Left ventricle myocardium superior (tissue), 1 donor: Measurements from ENCODE around the gene GLOD4. TPM values are rescaled to one million over a fixed set of nuclear protein-coding genes. Genes with fewer than 3 reads are reported as not detected.
"Not testable (repeated sequence)": the region's sequence is repeated elsewhere in the genome, so short reads cannot be mapped to it uniquely, and the experiment has no call there.

ENCODE experiments used
- ATAC-seq: fragments of 200-7000 bp; cut with Tn5 transposase; one replicate; pipeline ENCODE4 v1.9.1; 2020; ENCODE audit warnings: mild to moderate bottlenecking, moderate library complexity
- DNase-seq: peaks from one replicate; pipeline ENCODE4 v3.0.0-alpha.2; 2020
- intact Hi-C: fragments of 100-400 bp; cut with micrococcal nuclease; formaldehyde crosslinking; loops from one replicate; pipeline ENCODE4 v1.11.0; 2022
- total RNA-seq: library from RNA; stranded (reverse); fragmentation: NEBNext Ultra II Directional; extraction: Animal tissue kit (Norgen Biotek cat#: 25700); gene quantifications from one replicate; pipeline ENCODE4 v1.2.1, GENCODE V29; 2021
- donor health status: DM: no; HTN: yes; CAD: no; lungs with severe emphysema.

The GLOD4 gene
- total RNA-seq, 1 donor from 2014 or later = 29.9 TPM

DNA sequence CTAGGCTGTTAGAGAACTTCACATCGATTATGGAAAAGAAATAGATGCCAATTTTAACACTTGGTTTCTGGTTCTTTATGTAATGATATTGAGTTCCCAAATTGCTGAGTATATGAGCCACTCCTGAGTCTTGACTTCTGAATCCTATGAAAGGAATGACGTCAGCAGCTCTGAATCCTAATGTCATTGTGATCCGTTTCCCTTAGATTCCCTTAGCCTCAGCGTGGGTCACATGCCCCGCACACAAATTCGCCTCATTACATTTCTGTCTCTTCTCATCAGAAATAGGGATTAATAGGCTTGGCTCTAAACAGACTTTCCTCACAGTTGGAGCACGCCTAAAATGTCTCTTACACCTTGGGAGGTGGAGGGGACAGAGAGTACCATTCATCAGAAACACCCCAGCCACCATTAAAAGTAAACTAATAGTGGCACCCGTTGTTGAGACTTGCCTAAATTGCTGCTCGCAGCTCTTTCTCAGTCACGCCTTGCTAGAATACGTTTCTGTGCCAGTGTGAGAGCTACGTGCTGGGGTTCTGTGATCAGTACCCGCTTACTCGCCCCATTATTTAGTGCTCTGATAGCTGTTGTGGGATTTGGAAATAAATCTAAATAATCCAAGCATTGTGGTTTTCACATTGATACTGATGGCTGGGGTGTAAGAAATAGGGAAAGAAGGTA, 7.2 kb upstream of the GLOD4 start:
- DNase-seq (no peak), ATAC-seq (no peak)
- intact Hi-C loops = no loop called here

DNA sequence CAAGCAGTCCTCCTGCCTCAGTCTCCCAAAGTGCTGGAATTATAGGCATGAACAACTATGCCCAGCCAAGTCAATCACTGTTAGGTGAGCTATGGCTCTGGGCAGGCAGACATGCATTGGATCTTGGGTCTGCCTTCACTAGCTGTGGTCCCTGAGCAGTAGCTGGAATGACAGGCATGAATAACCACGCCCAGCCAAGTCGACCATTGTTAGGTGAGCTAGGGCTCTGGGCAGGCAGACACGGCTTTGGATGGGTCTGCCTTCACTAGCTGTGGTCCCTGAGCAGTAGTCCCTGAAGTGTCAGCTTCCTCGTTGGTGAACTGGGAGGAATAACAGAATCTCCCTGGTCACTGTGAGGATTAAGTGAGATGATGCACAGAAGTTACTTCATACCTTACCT, 6.5 kb upstream of the GLOD4 start:
- intact Hi-C loops = no loop called here
- DNase-seq (no peak), ATAC-seq (no peak)

DNA sequence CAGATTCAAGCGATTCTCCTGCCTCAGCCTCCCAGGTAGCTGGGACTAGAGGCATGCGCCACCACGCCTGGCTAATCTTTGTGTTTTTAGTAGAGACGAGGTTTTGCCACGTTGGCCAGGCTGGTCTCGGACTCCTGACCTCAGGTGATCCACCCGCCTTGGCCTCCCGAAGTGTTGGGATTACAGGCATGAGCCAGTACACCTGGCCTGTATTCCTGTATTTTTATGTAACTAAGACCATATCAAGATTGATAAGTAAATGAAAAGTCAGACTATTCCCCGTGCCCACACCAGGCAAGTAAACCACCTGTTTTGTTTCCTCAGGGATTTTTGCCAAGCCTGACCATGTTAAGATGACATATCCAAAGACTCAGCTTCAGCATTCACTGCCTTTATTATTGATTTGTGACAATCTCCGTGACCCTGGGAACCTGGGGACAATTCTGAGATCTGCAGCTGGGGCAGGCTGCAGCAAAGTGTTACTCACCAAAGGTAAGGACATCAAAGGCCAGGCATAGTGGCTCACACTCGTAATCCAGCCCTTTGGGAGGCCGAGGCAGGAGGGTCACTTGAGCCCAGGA, 5.7 kb upstream of the GLOD4 start:
- ATAC-seq = no peak
- no peak for DNase-seq
- intact Hi-C loops = no loop called here

DNA sequence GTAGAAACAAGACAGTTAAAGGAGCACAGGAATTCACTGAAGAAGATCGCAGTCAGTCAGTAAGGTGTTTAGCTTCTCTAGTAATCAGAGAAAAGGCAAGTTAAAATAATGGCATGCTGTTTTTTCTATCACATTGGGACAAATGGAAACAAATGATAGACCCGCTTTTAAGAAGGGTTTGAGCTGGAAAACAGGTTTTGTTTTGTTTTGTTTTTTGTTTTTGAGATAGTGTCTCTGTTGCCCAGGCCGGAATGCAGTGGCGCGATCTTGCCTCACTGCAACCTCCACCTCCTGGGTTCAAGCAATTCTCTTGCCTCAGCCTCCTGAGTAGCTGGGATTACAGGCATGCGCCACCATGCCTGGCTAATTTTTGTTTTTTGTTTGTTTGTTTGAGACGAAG, 3.8 kb upstream of the GLOD4 start:
- ATAC-seq, intact Hi-C loops, DNase-seq: not testable (repeated sequence)

DNA sequence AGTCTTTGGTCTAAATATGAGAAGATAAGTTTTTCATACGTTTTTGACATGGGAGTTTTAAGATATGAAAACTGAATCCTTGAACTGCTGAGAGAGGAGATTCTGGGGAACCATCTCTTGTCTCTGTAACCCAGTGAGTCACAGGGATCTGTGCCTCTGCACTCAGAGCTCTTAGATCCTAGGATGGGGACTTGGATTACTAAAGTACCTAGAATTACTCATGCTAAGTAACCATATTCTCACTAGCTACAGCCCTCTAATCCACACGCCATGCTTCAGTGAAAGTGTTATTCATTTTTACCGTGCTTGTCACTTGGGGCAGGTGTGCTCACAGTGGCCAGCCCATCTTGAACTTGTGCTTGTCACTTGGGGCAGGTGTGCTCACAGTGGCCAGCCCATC, 2.1 kb upstream of the GLOD4 start:
- ATAC-seq (no peak), DNase-seq (no peak)
- intact Hi-C loops = no loop called here

DNA sequence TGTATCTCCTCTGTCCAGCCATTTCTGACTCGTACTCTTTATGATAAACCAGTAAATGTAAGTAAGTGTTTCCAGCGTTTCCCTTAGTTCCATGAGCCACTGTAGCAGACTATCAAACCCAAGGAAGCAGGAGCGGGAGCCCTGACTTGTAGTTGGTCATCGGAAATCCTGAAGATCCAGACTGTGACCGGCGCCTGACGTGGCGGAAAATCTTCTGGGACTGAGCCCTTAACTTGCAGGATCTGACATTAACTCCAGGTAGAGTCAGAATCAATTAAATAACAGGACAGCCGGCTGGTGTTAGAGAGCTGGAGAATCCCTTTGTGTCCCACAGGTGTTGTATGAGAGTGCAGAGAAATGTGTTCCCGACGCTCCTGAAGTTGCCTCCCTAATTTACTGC, 4.0 kb downstream of the GLOD4 start:
- ATAC-seq (no peak), DNase-seq (no peak)
- intact Hi-C loops = no loop called here

DNA sequence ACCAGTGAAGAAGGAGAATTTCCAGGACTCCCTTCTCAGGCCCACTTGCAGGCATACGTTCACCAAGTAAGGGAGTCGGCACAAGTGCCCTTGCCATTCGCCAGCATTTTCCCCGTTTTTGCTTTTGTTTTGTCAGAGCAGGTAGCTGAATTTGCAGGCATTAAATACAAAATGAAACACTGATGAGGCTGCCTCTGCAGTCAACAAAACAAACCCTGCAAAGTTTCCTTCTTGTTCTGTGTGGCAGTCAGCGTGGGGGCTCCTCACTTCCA, 7.8 kb downstream of the GLOD4 start:
- intact Hi-C loops = no loop called here
- ATAC-seq = no peak
- no peak for DNase-seq

DNA sequence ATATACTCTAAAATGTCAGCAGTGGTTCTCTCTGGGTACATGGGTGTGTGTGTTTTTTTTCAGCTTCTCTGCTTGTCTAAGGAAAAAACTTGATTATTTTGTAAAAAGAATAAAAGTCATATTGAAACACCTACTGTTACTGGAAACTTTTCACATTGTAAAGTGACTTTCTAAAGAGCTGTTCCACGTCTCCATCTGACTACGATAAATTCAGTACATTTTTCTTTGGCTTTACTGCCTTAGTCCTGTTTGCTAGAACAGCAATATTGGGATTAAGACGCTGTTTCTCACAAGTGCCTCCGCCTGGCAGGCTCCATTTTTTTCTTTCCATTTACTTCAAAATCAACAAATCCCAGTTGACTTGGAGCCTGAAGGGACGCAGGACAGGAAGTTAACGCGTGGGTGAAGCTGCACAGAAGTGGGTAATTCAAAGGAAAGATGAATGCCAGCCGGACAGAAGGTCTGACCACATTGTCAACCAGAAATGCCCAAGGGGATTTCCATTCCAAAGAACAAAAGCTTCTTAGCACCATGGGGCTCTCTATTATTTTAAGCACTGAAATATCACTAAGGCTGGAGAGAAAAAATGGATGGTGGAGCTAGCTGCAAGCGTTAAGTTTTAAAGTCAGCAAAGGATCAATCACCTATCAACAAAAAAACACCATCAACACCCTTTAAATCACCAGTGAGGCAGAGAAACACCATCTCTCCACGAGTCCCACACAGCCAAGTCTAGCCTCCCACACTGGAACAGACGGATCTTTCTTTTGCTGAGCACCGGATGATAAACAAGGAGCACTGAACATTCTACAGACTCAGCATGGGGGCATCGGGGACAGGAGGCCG, 8.4 kb downstream of the GLOD4 start:
- intact Hi-C loops = no loop called here
- ATAC-seq (no peak), DNase-seq (no peak)

DNA sequence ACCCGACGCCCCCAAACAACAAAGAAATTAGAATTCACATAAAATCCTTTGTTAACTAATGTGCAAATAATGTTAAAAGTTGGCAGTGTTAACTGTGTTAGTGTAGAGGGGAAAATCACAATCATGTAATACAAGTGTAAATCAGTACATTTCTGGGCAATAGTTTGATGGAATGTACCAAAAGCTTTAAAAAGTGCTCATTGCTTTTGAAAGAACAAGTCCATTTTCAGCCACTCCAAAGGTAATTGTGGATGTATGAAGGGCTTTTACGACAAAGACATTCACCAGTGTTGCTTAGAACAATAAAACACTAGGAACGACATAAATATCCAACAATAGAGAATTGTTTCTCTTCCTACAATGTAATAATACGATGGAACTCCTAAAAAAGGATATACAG, 9.1 kb downstream of the GLOD4 start:
- intact Hi-C loops = no loop called here

DNA sequence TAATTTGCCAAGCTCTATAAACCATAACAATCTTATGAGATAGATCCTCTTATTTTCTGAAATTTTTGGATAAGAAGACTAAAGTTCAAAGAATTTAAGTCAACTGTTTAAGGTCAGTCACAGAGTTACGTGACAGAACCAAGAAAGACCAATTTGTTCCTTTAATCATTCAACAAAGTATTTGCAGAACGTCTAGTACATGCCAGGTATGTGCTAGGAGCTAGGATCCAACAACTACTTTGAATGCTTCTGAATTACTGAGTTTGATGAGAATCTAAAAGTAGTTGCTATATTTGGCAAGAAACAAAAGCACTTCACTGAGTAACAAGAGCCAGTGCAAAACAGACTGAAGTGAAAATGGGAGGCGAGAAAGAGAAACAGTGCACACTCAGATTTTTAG, 15.0 kb downstream of the GLOD4 start:
- DNase-seq (no peak), ATAC-seq (no peak)
- intact Hi-C loops = no loop called here

More for the DNA sequence above, 9.1 kb downstream of the GLOD4 start:
- ATAC-seq = no peak
- DNase-seq = no peak

DNA sequence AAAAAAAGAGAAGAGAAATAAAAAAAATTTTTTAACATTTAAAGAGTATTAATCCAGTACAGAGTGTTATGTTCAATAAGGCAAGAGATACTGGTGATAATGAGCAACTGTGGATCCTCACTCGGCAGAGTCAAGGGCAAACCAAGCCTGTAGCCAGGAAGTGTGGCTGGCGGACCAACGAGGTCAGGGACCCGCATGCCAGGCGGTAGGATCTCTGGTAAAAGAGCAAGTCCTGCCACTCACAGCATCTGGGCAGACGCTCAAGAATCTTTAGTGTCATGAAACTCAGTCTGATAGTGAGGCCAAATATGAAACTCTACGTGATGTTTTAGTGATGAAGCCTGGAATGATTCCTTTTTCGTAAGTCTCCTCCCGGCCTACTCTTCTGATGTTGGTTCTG, 21.7 kb downstream of the GLOD4 start:
- intact Hi-C loops = no loop called here
- ATAC-seq (peak; percentile 85), DNase-seq (peak; percentile 69)

DNA sequence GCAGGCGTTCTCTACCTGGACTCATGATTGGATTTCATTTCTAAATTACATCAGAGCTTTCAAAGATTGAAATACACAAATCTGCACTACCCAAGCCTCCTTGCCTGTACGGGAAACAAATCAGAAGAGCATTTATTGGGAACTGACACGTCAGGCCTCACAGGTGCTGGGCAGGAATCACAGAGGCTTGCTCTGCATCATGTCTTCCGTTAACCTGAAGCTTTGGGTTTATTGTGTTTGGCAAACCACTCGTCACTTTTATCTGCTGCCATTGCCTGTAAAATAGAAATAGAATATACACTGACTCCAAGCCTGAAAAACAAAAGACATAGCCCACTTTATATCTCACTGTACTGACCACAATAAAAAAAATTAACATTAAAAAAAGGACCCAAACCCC, 22.1 kb downstream of the GLOD4 start:
- no peak for ATAC-seq
- DNase-seq = no peak
- intact Hi-C loops = no loop called here

DNA sequence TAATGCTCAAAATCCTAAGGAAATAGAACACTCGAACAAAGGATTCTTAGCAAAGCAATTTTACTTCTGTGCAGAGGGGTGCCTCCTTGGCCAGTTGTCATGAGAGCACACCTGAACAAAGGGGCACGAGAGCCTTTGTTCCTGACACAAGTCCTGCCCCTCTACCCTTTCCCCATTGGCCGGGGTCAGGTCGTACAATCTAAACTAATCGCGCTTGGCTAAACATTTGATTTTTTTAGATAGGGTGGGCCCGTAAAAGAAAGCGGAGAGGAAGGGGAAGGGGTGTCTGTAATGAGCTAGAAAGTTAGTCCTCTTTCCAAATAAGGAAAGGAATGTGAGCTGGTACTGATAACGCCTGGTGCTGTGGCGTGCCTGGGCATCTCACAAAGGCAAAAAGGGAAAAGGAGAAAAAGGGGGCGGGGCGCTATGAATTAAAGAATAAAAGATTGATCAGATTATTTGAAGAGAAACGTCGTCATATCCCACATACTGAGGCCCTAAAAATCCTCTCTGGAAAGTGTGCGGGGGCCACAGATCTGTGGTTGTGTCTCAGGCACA, 26.0 kb downstream of the GLOD4 start:
- DNase-seq, intact Hi-C loops, ATAC-seq: not testable (repeated sequence)

DNA sequence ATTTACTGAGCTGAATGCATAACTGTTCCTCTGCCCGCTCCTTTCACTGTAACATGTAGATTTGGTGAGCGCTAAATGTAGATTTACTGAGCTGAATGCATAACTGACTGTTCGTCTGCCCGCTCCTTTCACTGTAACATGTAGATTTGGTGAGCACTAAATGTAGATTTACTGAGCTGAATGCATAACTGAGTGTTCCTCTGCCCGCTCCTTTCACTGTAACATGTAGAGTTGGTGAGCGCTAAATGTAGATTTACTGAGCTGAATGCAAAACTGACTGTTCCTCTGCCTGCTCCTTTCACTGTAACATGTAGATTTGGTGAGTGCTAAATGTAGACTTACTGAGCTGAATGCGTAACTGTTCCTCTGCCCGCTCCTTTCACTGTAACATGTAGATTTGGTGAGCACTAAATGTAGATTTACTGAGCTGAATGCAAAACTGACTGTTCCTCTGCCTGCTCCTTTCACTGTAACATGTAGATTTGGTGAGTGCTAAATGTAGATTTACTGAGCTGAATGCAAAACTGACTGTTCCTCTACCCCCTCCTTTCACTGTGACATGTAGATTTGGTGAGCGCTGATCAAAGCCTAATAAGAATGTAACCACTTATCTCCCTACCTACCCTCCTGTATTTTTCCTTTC, 26.6 kb downstream of the GLOD4 start:
- ATAC-seq, intact Hi-C loops, DNase-seq: not testable (repeated sequence)

DNA sequence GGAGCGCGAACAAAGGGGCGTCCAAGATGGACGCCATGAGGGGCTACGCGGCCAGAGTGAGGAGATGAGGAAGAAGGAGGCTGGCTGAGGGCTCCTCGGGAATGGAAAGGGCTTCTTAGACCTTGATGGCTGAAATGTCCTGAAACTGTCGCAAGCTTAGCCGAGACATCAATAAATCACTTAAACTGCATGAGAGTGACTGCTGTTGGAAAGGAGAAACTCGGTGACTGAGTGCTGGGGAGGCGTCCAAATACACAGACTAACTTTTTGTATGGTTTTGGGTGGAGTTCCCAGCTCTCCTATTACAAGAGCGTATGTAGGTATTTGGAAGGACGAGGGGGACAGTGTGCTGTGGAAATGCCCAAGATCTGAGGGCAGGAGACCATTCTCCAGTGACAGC, 28.7 kb downstream of the GLOD4 start:
- DNase-seq (no peak), ATAC-seq (no peak)
- intact Hi-C loops = no loop called here

DNA sequence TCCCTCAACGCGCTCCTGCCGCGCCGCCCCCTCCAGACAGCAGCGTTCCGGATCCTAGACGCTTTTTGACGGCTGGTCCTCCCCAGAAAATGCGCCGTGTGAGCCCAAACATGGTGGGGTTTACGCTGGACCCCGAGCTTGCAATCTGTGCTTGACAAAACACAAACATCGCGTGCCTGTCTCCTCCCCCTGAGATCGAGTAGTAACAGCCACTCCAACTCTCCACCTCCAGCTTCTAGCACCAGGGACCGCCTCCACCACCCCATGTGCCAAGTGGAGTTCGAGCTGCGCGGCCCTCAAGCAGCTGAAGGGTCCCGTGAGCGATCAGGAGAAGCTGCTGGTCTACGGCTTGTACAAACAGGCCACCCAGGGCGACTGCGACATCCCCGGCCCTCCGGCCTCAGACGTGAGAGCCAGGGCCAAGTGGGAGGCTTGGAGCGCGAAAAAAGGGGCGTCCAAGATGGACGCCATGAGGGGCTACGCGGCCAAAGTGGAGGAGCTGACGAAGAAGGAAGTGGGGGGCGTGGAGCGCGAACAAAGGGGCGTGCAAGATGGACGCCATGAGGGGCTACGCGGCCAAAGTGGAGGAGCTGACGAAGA, 29.4 kb downstream of the GLOD4 start:
- ATAC-seq = peak; percentile 78
- intact Hi-C loops = no loop called here
- peak; percentile 82 for DNase-seq

DNA sequence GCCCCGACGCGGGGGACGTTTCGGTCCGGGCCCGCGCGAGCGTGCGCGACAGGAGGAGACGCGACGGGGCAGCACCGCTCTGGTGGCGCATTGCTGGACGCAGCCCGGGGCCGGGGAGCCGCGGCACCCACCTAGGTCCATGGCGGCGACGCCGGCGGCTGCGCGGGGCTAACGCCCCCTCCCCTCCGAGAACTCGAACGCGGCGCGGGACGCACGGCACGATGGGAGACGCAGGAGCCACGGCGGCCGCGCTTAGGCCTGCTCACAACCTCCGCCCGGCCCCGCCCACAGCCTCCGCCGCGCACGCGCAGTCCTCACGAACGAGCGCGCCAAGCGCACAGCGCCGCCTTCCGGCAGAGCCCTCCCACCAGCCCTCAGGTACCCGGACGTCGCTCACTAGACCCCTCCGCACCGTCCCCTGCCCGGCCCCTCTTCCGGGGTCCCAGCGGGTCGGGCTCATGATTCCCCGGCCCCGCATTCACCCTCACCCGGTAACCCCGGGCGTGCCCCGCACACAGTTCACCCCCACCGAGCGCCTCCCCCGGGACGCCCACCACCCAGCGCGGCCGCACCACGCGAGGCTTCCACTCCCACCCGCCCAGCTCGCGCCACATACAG, 30.0 kb downstream of the GLOD4 start, which contains the start of gene GEMIN4:
GEMIN4 (minus strand) TSS at position 263 of the 618 bp plus-strand sequence; CDS start at position 141, 122 bp downstream.
- peak; percentile 97 for DNase-seq
- intact Hi-C loops = no loop called here
- peak; percentile 93 for ATAC-seq

DNA sequence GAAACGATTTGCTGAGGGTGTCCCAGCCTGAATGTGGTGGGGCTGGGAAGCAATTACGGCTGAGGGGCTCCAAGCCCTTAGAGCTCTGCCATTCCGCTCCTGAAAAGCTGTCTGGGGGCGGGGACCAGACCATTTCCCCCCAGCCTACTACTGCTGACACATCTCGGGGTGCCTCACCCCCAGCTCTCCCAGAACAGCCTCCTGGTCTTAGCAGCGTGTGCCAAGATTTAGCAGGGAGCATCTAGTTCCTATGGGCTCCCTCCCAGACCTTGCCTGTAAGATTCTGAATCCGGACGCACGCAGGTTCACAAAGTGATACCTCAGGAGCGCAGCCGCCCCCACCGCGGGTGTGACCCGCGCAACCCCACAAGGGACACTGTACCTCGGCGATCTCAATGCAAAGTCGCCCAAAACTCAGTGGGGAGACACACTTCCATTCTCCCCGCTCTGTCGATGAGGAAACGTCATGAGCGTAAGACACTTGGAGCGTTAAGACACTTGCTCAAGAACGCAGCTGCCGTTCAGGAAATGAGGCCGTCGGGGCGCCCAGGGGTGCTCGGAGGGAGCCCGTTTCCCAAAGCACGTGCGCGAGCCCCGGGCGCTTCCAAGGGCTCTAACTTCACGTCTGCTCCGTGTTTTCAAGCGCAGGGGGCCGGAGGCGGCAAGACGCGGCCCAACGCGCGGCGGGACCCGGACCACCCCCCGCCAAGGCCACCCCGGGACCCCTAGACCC, 30.6 kb downstream of the GLOD4 start:
- intact Hi-C loops = no loop called here
- DNase-seq = peak; percentile 52
- peak; percentile 17 for ATAC-seq
